Inferior parietal cortex (tissue), 1 donor: ENCODE data around the gene WDR45B.
"Not testable (repeated sequence)": the region's sequence is repeated elsewhere in the genome, so short reads cannot be mapped to it uniquely, and the experiment has no call there.

Experiments used
- DNase-seq: peaks from one replicate; pipeline ENCODE4 v3.0.0-alpha.2; 2016; ENCODE audit errors: extremely low spot score

The WDR45B gene

GRCh38 chr17:82599674-82600661, 48.3 kb downstream of the WDR45B start:
- no peak for DNase-seq

- no peak for DNase-seq
Observed at GRCh38 chr17:82598256-82599119, 49.8 kb downstream of the WDR45B start.

- DNase-seq, result no peak
Observed at GRCh38 chr17:82596837-82597672, 51.2 kb downstream of the WDR45B start.

GRCh38 chr17:82596296-82596695, 51.9 kb downstream of the WDR45B start:
- no peak for DNase-seq

- no peak for DNase-seq
Observed at GRCh38 chr17:82595893-82596292, 52.4 kb downstream of the WDR45B start.

- DNase-seq, result no peak
Observed at GRCh38 chr17:82594571-82594970, 53.7 kb downstream of the WDR45B start.

GRCh38 chr17:82593590-82594087, 54.6 kb downstream of the WDR45B start:
- no peak for DNase-seq

GRCh38 chr17:82592767-82593589, 55.3 kb downstream of the WDR45B start:
- peak; percentile 75 for DNase-seq

GRCh38 chr17:82592289-82592766, 55.9 kb downstream of the WDR45B start:
- no peak for DNase-seq

- no peak for DNase-seq
Observed at GRCh38 chr17:82590881-82591539, 57.2 kb downstream of the WDR45B start.

GRCh38 chr17:82590216-82590615, 58.0 kb downstream of the WDR45B start:
- no peak for DNase-seq

- DNase-seq, result no peak
Observed at GRCh38 chr17:82589851-82590180, 58.4 kb downstream of the WDR45B start.

GRCh38 chr17:82588266-82589175, 59.7 kb downstream of the WDR45B start:
- DNase-seq, result no peak

- no peak for DNase-seq
Observed at GRCh38 chr17:82587234-82588086, 60.8 kb downstream of the WDR45B start.

- no peak for DNase-seq
Observed at GRCh38 chr17:82586576-82587233, 61.5 kb downstream of the WDR45B start.

- not testable (repeated sequence) for DNase-seq
Observed at GRCh38 chr17:82585935-82586575, 62.2 kb downstream of the WDR45B start.

- no peak for DNase-seq
Observed at GRCh38 chr17:82583720-82584234, 64.5 kb downstream of the WDR45B start.
